HepG2 (cell line): Measurements from ENCODE around the gene AMELY. TPM values are rescaled to one million over a fixed set of nuclear protein-coding genes. Genes with fewer than 3 reads are reported as not detected.
"Not testable (repeated sequence)": the region's sequence is repeated elsewhere in the genome, so short reads cannot be mapped to it uniquely, and the experiment has no call there.

Experiments
- ATAC-seq: fragments of 200-7000 bp; cut with Tn5 transposase; 3 replicates; pipeline ENCODE4 v1.9.1; 2020; ENCODE audit warnings: mild to moderate bottlenecking, moderate library complexity
- BruUV-seq: library from RNA; stranded (reverse); fragments of 400-500 nt; replicated peaks from 2 replicates; lab custom pipeline; 2021; lab: Mats Ljungman, UMichigan
- CTCF ChIA-PET: fragments of 300-600 bp; formaldehyde crosslinking; extraction: SDS; loops from one replicate; lab custom pipeline; 2021; ENCODE audit warnings: low total read pairs, inconsistent platforms, low intra/inter-chr PET ratio; lab: Yijun Ruan, JAX
- POLR2A ChIA-PET: fragments of 350-600 bp; sonication (Branson Sonifier 250); formaldehyde crosslinking; loops from one replicate; lab custom pipeline; 2020; ENCODE audit warnings: antibody characterized with exemption, inconsistent platforms; lab: Yijun Ruan, JAX
- DNase-seq: peaks from one replicate; pipeline ENCODE4 v3.0.0-alpha.2; 2015; ENCODE audit warnings: low spot score
- FAIRE-seq: peaks from 3 replicates; lab custom pipeline; 2011; peaks lifted over from hg19 to GRCh38; lab: Jason Lieb, UNC
- H2AFZ ChIP-seq: one replicate; pipeline ENCODE4 v1.6.1; 2011; ENCODE audit warnings: low read length, inconsistent platforms
- H3K27ac ChIP-seq: fragments of 300-600 bp; 3 replicates; pipeline ENCODE4 v1.8.0; 2011; ENCODE audit warnings: mixed run types, mild to moderate bottlenecking, mixed read lengths, low read length, inconsistent platforms; ENCODE audit not compliant: insufficient read depth; ENCODE audit errors: extremely low read length
- H3K27me3 ChIP-seq, 2 experiments: fragments of 200-600 bp in 1 of 2; 2 replicates in 1 of 2; 3 replicates in 1 of 2; pipeline versions ENCODE4 v1.6.0 to v1.8.0; 2011; ENCODE audit warnings: low read length in 2 of 2, mild to moderate bottlenecking in 2 of 2, moderate library complexity in 2 of 2, inconsistent platforms in 1 of 2; ENCODE audit not compliant: insufficient read depth in 2 of 2, control insufficient read depth in 1 of 2
- H3K36me3 ChIP-seq, 2 experiments: fragments of 200-600 bp in 1 of 2; replicated peaks in 1 of 2; 2 replicates in 1 of 2; 3 replicates in 1 of 2; pipeline versions ENCODE4 v1.5.1 to v1.8.0; 2011; ENCODE audit warnings: low read length in 2 of 2, inconsistent platforms in 1 of 2; ENCODE audit not compliant: insufficient read depth in 2 of 2, control insufficient read depth in 1 of 2
- H3K4me1 ChIP-seq: 2 replicates; pipeline ENCODE4 v1.5.1; 2012; ENCODE audit warnings: low read length, inconsistent platforms; ENCODE audit not compliant: insufficient read depth
- H3K4me2 ChIP-seq: 2 replicates; pipeline ENCODE4 v1.6.0; 2011; ENCODE audit warnings: low read depth, low read length, inconsistent platforms
- H3K4me3 ChIP-seq, 3 experiments: fragments of 200-600 bp in 1 of 3; sonication (generic), shearing (Covaris generic) in 1 of 3; replicated peaks in 1 of 3; 2 replicates each; pipeline ENCODE4 v1.5.1; 2011 to 2016; ENCODE audit warnings: low read length in 3 of 3, inconsistent platforms in 2 of 3, low read depth in 2 of 3, mild to moderate bottlenecking in 2 of 3, control low read depth in 1 of 3, mixed read lengths in 1 of 3; ENCODE audit not compliant: insufficient read depth in 1 of 3
- H3K79me2 ChIP-seq: one replicate; pipeline ENCODE4 v1.6.1; 2011; ENCODE audit warnings: low read length, inconsistent platforms; ENCODE audit not compliant: insufficient read depth
- H3K9ac ChIP-seq: 2 replicates; pipeline ENCODE4 v1.6.0; 2011; ENCODE audit warnings: mild to moderate bottlenecking, low read depth, low read length, inconsistent platforms; ENCODE audit not compliant: insufficient read depth
- H3K9me3 ChIP-seq: 2 replicates; pipeline ENCODE4 v1.5.1; 2012; ENCODE audit warnings: mild to moderate bottlenecking, low read length
- H4K20me1 ChIP-seq: 2 replicates; pipeline ENCODE4 v1.6.0; 2011; ENCODE audit warnings: inconsistent platforms, mild to moderate bottlenecking, low read length, moderate library complexity; ENCODE audit not compliant: insufficient read depth
- EED ChIP-seq: sonication (generic); formaldehyde crosslinking; IDR thresholded peaks from 2 replicates; pipeline ENCODE4 v1.5.0; 2020; ENCODE audit warnings: mild to moderate bottlenecking, missing genetic modification reagents
- ISX ChIP-seq: sonication (generic); formaldehyde crosslinking; conservative IDR thresholded peaks from 2 replicates; pipeline ENCODE4 v1.5.0; 2020; ENCODE audit warnings: missing genetic modification reagents
- KAT8 ChIP-seq: IDR thresholded peaks from 2 replicates; pipeline ENCODE4 v1.6.1; 2016; ENCODE audit warnings: missing genetic modification reagents, missing compliant biosample characterization
- KMT2B ChIP-seq: IDR thresholded peaks from 2 replicates; pipeline ENCODE4 v1.6.1; 2016; ENCODE audit warnings: missing genetic modification reagents, missing compliant biosample characterization
- MTERF4 ChIP-seq: sonication (generic); formaldehyde crosslinking; IDR thresholded peaks from 2 replicates; pipeline ENCODE4 v1.8.0; 2023; ENCODE audit warnings: mild to moderate bottlenecking, missing genetic modification reagents
- POLR2AphosphoS2 ChIP-seq: IDR thresholded peaks from 2 replicates; pipeline ENCODE4 v1.6.1; 2011; ENCODE audit warnings: low read depth, low read length, improper control_type of control experiment
- RFX1 ChIP-seq: fragments of 450-650 bp; IDR thresholded peaks from 2 replicates; pipeline ENCODE4 v1.6.1; 2017
- SMARCE1 ChIP-seq: fragments of 450-650 bp; IDR thresholded peaks from 2 replicates; pipeline ENCODE4 v1.6.1; 2017; ENCODE audit warnings: borderline replicate concordance
- SRSF9 ChIP-seq: fragments of 200-400 bp; formaldehyde crosslinking; IDR thresholded peaks from 2 replicates; pipeline ENCODE4 v1.6.1; 2018; ENCODE audit warnings: borderline replicate concordance, mild to moderate bottlenecking, low read depth, low read length; ENCODE audit not compliant: insufficient read depth, poor library complexity, severe bottlenecking
- ZFAT ChIP-seq: sonication (generic); formaldehyde crosslinking; conservative IDR thresholded peaks from 2 replicates; pipeline ENCODE4 v1.8.1; 2023; ENCODE audit warnings: missing genetic modification reagents, inconsistent platforms
- ZNF264 ChIP-seq: sonication (generic); formaldehyde crosslinking; IDR thresholded peaks from 2 replicates; pipeline ENCODE4 v1.4.0; 2020; ENCODE audit warnings: missing genetic modification reagents
- ZNF292 ChIP-seq: sonication (generic); formaldehyde crosslinking; IDR thresholded peaks from 2 replicates; pipeline ENCODE4 v1.8.1; 2022; ENCODE audit warnings: mild to moderate bottlenecking, low read depth, missing genetic modification reagents, borderline replicate concordance
- WGBS: methylation state at CpG from one replicate; pipeline ENCODE4 v1.1.6; 2017; ENCODE audit warnings: low lambda C conversion rate; 5-methylcytosine and 5-hydroxymethylcytosine counted together
- in situ Hi-C: cut with HindIII; loops from 2 replicates; pipeline ENCODE4 v1.10.0; 2017; ENCODE audit warnings: low pct_unique_long_range_greater_than_20kb; ENCODE audit not compliant: extremely low pct_ligation_motif_present
- intact Hi-C: fragments of 100-400 bp; cut with micrococcal nuclease; formaldehyde crosslinking; loops from one replicate; pipeline ENCODE4 v1.10.0; 2022; ENCODE audit not compliant: unreplicated experiment
- polyA plus RNA-seq, 8 experiments: library from polyadenylated mRNA; depleted of rRNA in 3 of 8; stranded (reverse) in 7 of 8; unstranded in 1 of 8; fragments of >200 nt; fragmentation: Illumina TruSeq in 4 of 8; extraction: Trizol in 4 of 8; gene quantifications; 2 replicates each; pipeline versions ENCODE4 v1.2.1 to v1.2.3, GENCODE V29; 2011 to 2016; ENCODE audit warnings: low read depth in 4 of 8, missing spikeins in 1 of 8, mixed read lengths in 1 of 8; ENCODE audit not compliant: insufficient read depth in 1 of 8
- total RNA-seq, 5 experiments: library from RNA; depleted of rRNA; stranded (reverse); fragments of >200 nt; fragmentation: Illumina TruSeq; extraction: Trizol; gene quantifications; 2 replicates each; pipeline ENCODE4 v1.2.3, GENCODE V29; 2016; ENCODE audit warnings: low read depth in 1 of 5
- TF ChIP-seq, protein P1 (sequence below): sonication (generic); formaldehyde crosslinking; IDR thresholded peaks from one replicate; pipeline ENCODE4 v1.5.1; 2020; ENCODE audit warnings: mild to moderate bottlenecking, missing genetic modification reagents; ENCODE audit errors: not compliant biosample characterization

The AMELY gene
- total and polyA plus RNA-seq, 2 of the 13 experiments (the other 11 are each of a cell fraction or from before 2014, with no cell fraction given) = not detected

DNA sequence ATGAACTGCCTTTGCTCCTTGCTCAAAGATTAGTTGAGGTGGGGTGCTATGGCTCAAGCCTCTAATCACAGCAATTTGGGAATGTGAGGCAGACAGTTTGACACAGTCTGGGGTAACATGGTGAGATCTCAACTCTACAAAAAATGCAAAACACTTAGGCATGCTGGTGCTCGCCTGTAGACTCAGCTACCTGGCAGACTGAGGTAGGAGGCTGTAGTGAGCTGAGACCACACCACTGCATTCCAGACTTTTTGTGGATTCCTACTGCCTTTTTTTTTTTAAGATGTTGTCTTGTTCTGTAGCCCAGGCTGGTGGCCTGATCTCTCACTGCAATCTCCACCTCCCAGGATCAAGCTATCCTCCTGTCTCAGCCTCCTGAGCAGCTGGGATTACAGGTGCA, 4.0 kb downstream of the AMELY start:
- WGBS = no CpG with 5 or more reads among the region's 1 CpG
- CTCF ChIA-PET = no interaction called here
- Histone ChIP-seq H3K4me1 (peaks cover 26% of the 10 kb centered on the region), H3K27ac (no peak overlapping the region), H3K9me3 (no peaks in the 10 kb centered on the region), H2AFZ (no peak overlapping the region), H4K20me1 (no peaks in the 10 kb centered on the region), H3K4me2 (no peak overlapping the region), H3K4me3 (no peak overlapping the region), H3K9ac (no peak overlapping the region), H3K27me3 (no peaks in the 10 kb centered on the region), H3K79me2 (no peaks in the 10 kb centered on the region), H3K36me3 (no peaks in the 10 kb centered on the region)
- ATAC-seq = no peak
- no TSS peak for BruUV-seq
- in situ Hi-C loops (no loop called here), intact Hi-C loops (no loop called here)
- no peak for FAIRE-seq
- POLR2A ChIA-PET = no interaction called here
- no peak for TF ChIP-seq ZNF264 (CRISPR knock-in tag)
- TF ChIP-seq POLR2AphosphoS2 = no peak
- TF ChIP-seq SMARCE1 = no peak
- TF ChIP-seq ZFAT = no peak
- TF ChIP-seq MTERF4 (CRISPR knock-in tag) = no peak
- no peak for TF ChIP-seq KAT8 (CRISPR knock-in tag)
- TF ChIP-seq, protein P1, sequence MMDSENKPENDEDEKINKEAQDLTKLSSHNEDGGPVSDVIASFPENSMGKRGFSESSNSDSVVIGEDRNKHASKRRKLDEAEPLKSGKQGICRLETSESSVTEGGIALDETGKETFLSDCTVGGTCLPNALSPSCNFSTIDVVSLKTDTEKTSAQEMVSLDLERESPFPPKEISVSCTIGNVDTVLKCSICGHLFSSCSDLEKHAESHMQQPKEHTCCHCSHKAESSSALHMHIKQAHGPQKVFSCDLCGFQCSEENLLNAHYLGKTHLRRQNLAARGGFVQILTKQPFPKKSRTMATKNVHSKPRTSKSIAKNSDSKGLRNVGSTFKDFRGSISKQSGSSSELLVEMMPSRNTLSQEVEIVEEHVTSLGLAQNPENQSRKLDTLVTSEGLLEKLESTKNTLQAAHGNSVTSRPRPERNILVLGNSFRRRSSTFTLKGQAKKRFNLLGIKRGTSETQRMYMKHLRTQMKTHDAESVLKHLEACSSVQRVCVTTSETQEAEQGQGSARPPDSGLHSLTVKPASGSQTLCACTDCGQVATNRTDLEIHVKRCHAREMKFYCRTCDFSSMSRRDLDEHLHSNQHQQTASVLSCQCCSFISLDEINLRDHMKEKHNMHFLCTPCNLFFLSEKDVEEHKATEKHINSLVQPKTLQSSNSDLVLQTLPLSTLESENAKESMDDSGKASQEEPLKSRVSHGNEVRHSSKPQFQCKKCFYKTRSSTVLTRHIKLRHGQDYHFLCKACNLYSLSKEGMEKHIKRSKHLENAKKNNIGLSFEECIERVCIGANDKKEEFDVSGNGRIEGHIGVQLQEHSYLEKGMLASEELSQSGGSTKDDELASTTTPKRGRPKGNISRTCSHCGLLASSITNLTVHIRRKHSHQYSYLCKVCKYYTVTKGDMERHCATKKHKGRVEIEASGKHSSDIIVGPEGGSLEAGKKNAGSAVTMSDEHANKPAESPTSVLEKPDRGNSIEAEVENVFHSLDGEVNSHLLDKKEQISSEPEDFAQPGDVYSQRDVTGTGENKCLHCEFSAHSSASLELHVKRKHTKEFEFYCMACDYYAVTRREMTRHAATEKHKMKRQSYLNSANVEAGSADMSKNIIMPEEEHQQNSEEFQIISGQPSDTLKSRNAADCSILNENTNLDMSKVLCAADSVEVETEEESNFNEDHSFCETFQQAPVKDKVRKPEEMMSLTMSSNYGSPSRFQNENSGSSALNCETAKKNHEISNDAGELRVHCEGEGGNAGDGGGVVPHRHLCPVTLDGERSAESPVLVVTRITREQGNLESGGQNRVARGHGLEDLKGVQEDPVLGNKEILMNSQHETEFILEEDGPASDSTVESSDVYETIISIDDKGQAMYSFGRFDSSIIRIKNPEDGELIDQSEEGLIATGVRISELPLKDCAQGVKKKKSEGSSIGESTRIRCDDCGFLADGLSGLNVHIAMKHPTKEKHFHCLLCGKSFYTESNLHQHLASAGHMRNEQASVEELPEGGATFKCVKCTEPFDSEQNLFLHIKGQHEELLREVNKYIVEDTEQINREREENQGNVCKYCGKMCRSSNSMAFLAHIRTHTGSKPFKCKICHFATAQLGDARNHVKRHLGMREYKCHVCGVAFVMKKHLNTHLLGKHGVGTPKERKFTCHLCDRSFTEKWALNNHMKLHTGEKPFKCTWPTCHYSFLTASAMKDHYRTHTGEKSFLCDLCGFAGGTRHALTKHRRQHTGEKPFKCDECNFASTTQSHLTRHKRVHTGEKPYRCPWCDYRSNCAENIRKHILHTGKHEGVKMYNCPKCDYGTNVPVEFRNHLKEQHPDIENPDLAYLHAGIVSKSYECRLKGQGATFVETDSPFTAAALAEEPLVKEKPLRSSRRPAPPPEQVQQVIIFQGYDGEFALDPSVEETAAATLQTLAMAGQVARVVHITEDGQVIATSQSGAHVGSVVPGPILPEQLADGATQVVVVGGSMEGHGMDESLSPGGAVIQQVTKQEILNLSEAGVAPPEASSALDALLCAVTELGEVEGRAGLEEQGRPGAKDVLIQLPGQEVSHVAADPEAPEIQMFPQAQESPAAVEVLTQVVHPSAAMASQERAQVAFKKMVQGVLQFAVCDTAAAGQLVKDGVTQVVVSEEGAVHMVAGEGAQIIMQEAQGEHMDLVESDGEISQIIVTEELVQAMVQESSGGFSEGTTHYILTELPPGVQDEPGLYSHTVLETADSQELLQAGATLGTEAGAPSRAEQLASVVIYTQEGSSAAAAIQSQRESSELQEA (CRISPR knock-in tag) = no peak
- no peak for TF ChIP-seq EED
- TF ChIP-seq ZNF292 (CRISPR knock-in tag) = no peak
- TF ChIP-seq KMT2B (CRISPR knock-in tag) = no peak
- no peak for TF ChIP-seq RFX1
- no peak for TF ChIP-seq SRSF9
- TF ChIP-seq ISX = no peak
- no peak for DNase-seq

- in situ Hi-C loops, H3K9ac ChIP-seq, ATAC-seq, FAIRE-seq, H3K4me2 ChIP-seq, H4K20me1 ChIP-seq, H3K36me3 ChIP-seq, H3K27me3 ChIP-seq, CTCF ChIA-PET, POLR2A ChIA-PET, intact Hi-C loops, H3K4me3 ChIP-seq, H3K79me2 ChIP-seq, H3K4me1 ChIP-seq, H3K9me3 ChIP-seq, H2AFZ ChIP-seq, BruUV-seq, H3K27ac ChIP-seq, DNase-seq: not testable (repeated sequence)
These were observed 9.4 kb downstream of the AMELY start for GRCh38 chrY:6902116-6902515.
